Transverse colon (tissue), 4 donors: ENCODE measurements around the gene CDH13. TPM values are rescaled to one million over a fixed set of nuclear protein-coding genes. Genes with fewer than 3 reads are reported as not detected.

Experiments used
- DNase-seq: peaks from one replicate; pipeline ENCODE4 v3.0.0-alpha.2; 2019
- H3K27ac ChIP-seq, 4 donors: fragments of 200-600 bp; sonication (generic); 2 replicates each; pipeline ENCODE4 v1.5.1; 2016 to 2018; ENCODE audit warnings: inconsistent platforms in 4 of 4
- H3K27me3 ChIP-seq: fragments of 200-600 bp; sonication (generic); 2 replicates; pipeline ENCODE4 v1.5.1; 2017; ENCODE audit warnings: inconsistent platforms
- H3K36me3 ChIP-seq, 4 donors: fragments of 200-600 bp; sonication (generic); 2 replicates each; pipeline ENCODE4 v1.5.1; 2017 to 2019; ENCODE audit warnings: inconsistent platforms in 4 of 4
- H3K4me1 ChIP-seq, 4 donors: fragments of 200-600 bp; sonication (generic); 2 replicates each; pipeline ENCODE4 v1.5.1; 2017 to 2020; ENCODE audit warnings: inconsistent platforms in 4 of 4
- H3K4me3 ChIP-seq, 4 donors: fragments of 200-600 bp; sonication (generic); 1 replicate in 1 of 4; 2 replicates in 3 of 4; pipeline versions ENCODE4 v1.5.1 to v1.6.1; 2017 to 2019; ENCODE audit warnings: inconsistent platforms in 4 of 4
- H3K9me3 ChIP-seq, 2 donors: fragments of 200-600 bp; sonication (generic); 2 replicates each; pipeline ENCODE4 v1.5.1; 2017 to 2019; ENCODE audit warnings: inconsistent platforms in 2 of 2
- EP300 ChIP-seq: sonication (generic); formaldehyde crosslinking; IDR thresholded peaks from one replicate; pipeline ENCODE4 v1.6.1; 2017; ENCODE audit warnings: antibody characterized with exemption, low read depth
- POLR2A ChIP-seq: fragments of 450-650 bp; IDR thresholded peaks from one replicate; pipeline ENCODE4 v1.6.1; 2016; ENCODE audit warnings: antibody characterized with exemption, mild to moderate bottlenecking, moderate library complexity
- POLR2AphosphoS5 ChIP-seq, 3 donors: sonication (generic); formaldehyde crosslinking; IDR thresholded peaks; one replicate each; pipeline ENCODE4 v1.6.1; 2016; ENCODE audit warnings: antibody characterized with exemption in 3 of 3
- WGBS, 2 donors: methylation state at CpG; one replicate each; pipeline ENCODE4 v1.1.5; 2018; ENCODE audit warnings: low coverage in 1 of 2; 5-methylcytosine and 5-hydroxymethylcytosine counted together
- in situ Hi-C, 4 donors: fragments of 200-750 bp; cut with MboI; loops; one replicate each; pipeline versions ENCODE4 v1.15.0 to v1.15.1; 2017; ENCODE audit warnings: low sequenced_read_pairs in 3 of 4, low pct_ligation_motif_present in 1 of 4, low pct_unique_long_range_greater_than_20kb in 1 of 4
- intact Hi-C: fragments of 100-400 bp; cut with DNase I; formaldehyde crosslinking; loops from one replicate; pipeline ENCODE4 v1.15.1; 2023; ENCODE audit warnings: low total_unique reads
- total RNA-seq, 4 donors: library from RNA; depleted of rRNA; stranded (reverse); fragments of >200 nt; gene quantifications; one replicate each; pipeline ENCODE4 v1.1.0, GENCODE V29; 2016
- TF ChIP-seq, protein P1 (sequence below), 5 experiments: fragments of 200-600 bp in 3 of 5; fragments of 450-650 bp in 2 of 5; sonication (generic) in 3 of 5; IDR thresholded peaks; 1 replicate in 2 of 5; 2 replicates in 3 of 5; pipeline ENCODE4 v1.5.1; 2016 to 2017; ENCODE audit warnings: antibody characterized with exemption in 5 of 5, inconsistent platforms in 3 of 5, mild to moderate bottlenecking in 2 of 5, moderate library complexity in 1 of 5

The CDH13 gene
- total RNA-seq, 4 donors from 2014 or later: 3.8 to 28.1 (median 5.8) TPM

DNA sequence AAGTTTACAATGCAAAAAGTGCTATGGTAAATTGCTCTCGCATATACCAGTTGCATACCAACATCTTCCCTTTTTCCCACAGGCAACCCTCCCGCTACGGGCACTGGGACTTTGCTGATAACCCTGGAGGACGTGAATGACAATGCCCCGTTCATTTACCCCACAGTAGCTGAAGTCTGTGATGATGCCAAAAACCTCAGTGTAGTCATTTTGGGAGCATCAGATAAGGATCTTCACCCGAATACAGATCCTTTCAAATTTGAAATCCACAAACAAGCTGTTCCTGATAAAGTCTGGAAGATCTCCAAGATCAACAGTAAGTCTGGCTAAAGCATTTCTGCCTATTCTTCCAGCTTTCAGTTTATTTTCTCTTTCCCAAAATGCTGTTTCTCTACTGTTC lies 1153.1 kb downstream of the CDH13 start:
- Histone ChIP-seq H3K9me3 (no peaks in the 10 kb centered on the region), H3K4me3 (no peak overlapping the region), H3K36me3 (no peaks in the 10 kb centered on the region), H3K27ac (no peak overlapping the region), H3K4me1 (peaks cover 0 to 6% (median 0%) of the 10 kb centered on the region in 4 donors), H3K27me3 (no peaks in the 10 kb centered on the region)
- no peak for DNase-seq
- in situ Hi-C loops (no loop called here), intact Hi-C loops (no loop called here)
- WGBS, 2 donors: 13 to 32% methylated on average over 1 to 6 of the region's 6 CpGs
- TF ChIP-seq, protein P1, sequence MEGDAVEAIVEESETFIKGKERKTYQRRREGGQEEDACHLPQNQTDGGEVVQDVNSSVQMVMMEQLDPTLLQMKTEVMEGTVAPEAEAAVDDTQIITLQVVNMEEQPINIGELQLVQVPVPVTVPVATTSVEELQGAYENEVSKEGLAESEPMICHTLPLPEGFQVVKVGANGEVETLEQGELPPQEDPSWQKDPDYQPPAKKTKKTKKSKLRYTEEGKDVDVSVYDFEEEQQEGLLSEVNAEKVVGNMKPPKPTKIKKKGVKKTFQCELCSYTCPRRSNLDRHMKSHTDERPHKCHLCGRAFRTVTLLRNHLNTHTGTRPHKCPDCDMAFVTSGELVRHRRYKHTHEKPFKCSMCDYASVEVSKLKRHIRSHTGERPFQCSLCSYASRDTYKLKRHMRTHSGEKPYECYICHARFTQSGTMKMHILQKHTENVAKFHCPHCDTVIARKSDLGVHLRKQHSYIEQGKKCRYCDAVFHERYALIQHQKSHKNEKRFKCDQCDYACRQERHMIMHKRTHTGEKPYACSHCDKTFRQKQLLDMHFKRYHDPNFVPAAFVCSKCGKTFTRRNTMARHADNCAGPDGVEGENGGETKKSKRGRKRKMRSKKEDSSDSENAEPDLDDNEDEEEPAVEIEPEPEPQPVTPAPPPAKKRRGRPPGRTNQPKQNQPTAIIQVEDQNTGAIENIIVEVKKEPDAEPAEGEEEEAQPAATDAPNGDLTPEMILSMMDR (IDR thresholded peaks at IDR 0.05): no peak
- TF ChIP-seq EP300 (no peak), POLR2AphosphoS5 (IDR thresholded peaks at IDR 0.05) (no peak), POLR2A (no peak)

DNA sequence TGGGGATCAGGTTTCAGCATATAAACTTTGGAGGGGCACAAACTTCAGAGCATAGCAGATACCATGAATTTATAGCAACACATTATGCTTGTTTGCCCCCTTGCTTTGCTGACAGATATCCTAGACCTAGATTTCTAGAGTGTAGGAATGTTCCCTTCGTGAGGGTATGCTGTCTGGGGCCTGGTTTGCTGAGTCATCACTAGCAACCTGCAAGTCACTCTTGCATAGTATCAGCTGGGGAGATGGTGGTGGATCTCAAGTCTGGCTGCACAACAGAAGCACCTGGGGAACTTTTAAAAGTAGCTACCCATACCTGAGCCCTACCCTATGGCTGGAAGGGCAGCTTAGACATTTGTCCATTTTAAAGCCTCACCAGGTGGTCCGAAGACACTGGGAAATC lies 1158.7 kb downstream of the CDH13 start:
- in situ Hi-C loops (no loop called here), intact Hi-C loops (no loop called here)
- no peaks in the 10 kb centered on the region for H3K4me1 ChIP-seq
- 83% methylated on average over 2 of the region's 2 CpGs; no CpG with 5 or more reads in 1 of the 2 donors for WGBS, 2 donors
- TF ChIP-seq POLR2A (no peak), POLR2AphosphoS5 (IDR thresholded peaks at IDR 0.05) (no peak), EP300 (no peak)
- TF ChIP-seq, protein P1 (IDR thresholded peaks at IDR 0.05): no peak
- no peaks in the 10 kb centered on the region for H3K36me3 ChIP-seq
- DNase-seq: no peak
- no peak overlapping the region for H3K27ac ChIP-seq
- no peak overlapping the region for H3K4me3 ChIP-seq
- no peaks in the 10 kb centered on the region for H3K27me3 ChIP-seq
- no peaks in the 10 kb centered on the region for H3K9me3 ChIP-seq

DNA sequence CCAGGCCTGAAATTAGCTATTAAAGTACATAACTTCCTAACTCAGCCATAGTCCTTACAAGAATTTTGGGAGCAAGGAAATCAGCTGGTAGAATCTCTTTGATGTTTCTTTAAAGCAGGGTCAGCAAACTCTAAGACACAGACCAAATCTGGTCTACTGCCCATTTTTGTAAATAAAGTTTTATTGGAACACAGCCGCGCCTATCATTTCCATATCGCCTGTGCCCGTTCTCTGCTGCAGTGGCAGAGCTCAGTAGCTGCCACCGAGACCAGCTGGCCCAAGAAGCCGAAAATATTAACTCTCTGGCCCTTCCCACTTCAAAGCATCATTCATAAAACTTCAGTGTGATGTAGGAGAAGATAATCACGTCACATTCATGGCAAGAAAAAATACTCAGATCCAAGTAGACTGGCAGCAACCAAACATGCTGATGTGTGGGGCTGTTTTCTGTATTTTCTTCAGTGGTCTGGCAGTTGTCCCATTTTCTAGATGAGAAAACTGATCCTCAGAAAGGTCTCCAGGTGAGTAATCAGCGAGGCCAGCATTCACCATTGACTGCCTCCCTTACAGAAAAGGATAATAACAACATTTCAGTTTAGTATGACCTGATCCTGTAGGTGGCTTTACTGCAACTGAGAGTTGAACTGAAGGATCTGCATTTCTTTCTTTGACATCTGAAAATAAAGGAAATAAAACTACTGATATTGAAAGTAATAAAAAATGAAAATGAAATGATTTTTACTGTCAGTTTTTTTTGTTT lies 1163.1 kb downstream of the CDH13 start:
- H3K27ac ChIP-seq: no peak overlapping the region
- DNase-seq: no peak
- TF ChIP-seq POLR2AphosphoS5 (IDR thresholded peaks at IDR 0.05): no peak
- TF ChIP-seq EP300: no peak
- TF ChIP-seq, protein P1 (IDR thresholded peaks at IDR 0.05): no peak
- no peak for TF ChIP-seq POLR2A
- no peak overlapping the region for H3K4me3 ChIP-seq
- 65 to 72% methylated on average over 5 to 8 of the region's 8 CpGs for WGBS, 2 donors
- no peaks in the 10 kb centered on the region for H3K9me3 ChIP-seq
- no peaks in the 10 kb centered on the region for H3K4me1 ChIP-seq
- H3K36me3 ChIP-seq: no peaks in the 10 kb centered on the region
- intact Hi-C loops (no loop called here), in situ Hi-C loops (no loop called here)
- H3K27me3 ChIP-seq: no peaks in the 10 kb centered on the region

DNA sequence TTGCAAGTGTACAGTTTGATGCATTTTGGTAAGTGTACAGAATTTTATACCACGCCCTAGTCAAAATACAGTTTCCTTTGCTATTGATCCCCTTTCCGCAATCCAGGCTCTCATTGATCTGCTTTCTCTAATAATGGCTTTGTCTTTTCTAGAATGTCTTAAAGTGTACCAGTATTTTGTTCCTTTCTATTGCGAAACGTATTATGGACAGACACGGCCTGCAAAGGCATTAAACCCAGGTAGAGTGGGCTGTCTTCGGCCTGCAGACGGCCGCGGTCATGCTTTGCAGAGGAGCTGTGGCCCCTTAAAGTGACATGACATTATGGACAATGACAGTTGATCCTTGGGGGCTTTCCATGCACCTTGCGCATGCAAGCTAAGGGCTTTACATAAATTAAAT lies 1165.1 kb downstream of the CDH13 start:
- DNase-seq: no peak
- TF ChIP-seq EP300: no peak
- TF ChIP-seq POLR2A: no peak
- no peak for TF ChIP-seq POLR2AphosphoS5 (IDR thresholded peaks at IDR 0.05)
- TF ChIP-seq, protein P1 (IDR thresholded peaks at IDR 0.05): no peak
- intact Hi-C loops (no loop called here), in situ Hi-C loops (no loop called here)
- Histone ChIP-seq H3K9me3 (no peaks in the 10 kb centered on the region), H3K4me1 (no peaks in the 10 kb centered on the region), H3K27ac (no peak overlapping the region), H3K4me3 (no peak overlapping the region), H3K36me3 (no peaks in the 10 kb centered on the region), H3K27me3 (no peaks in the 10 kb centered on the region)
- 93 to 97% methylated on average over 10 of the region's 10 CpGs for WGBS, 2 donors
